Tibial artery (tissue), 4 donors: ENCODE results near the gene RGS19.
A peak's percentile ranks its signal among the peaks of the same experiment; 100 is the strongest.

Experiments used
- DNase-seq, 2 donors: peaks; one replicate each; pipeline ENCODE4 v3.0.0-alpha.2; 2019
- H3K27ac ChIP-seq, 2 donors: fragments of 200-600 bp; sonication (generic) in 1 of 2; 1 replicate in 1 of 2; 2 replicates in 1 of 2; pipeline ENCODE4 v1.5.1; 2018 to 2019; ENCODE audit warnings: mild to moderate bottlenecking in 1 of 2
- H3K27me3 ChIP-seq, 2 donors: fragments of 200-600 bp; sonication (generic) in 1 of 2; one replicate each; pipeline versions ENCODE4 v1.5.1 to v1.6.0; 2016 to 2019
- H3K36me3 ChIP-seq, 3 donors: fragments of 200-600 bp; sonication (generic) in 2 of 3; one replicate each; pipeline ENCODE4 v1.5.1; 2016 to 2019; ENCODE audit warnings: mild to moderate bottlenecking in 2 of 3
- H3K4me1 ChIP-seq, 4 donors: fragments of 200-600 bp; sonication (generic) in 2 of 4; 1 replicate in 3 of 4; 2 replicates in 1 of 4; pipeline ENCODE4 v1.5.1; 2016 to 2019
- H3K4me3 ChIP-seq, 2 donors: fragments of 200-600 bp; sonication (generic) in 1 of 2; 1 replicate in 1 of 2; 2 replicates in 1 of 2; pipeline ENCODE4 v1.5.1; 2018 to 2019; ENCODE audit warnings: mild to moderate bottlenecking in 2 of 2
- H3K9me3 ChIP-seq, 3 donors: fragments of 200-600 bp; sonication (generic) in 1 of 3; one replicate each; pipeline ENCODE4 v1.5.1; 2016 to 2019
- CTCF ChIP-seq, 2 experiments: fragments of 200-600 bp in 1 of 2; fragments of 450-650 bp in 1 of 2; IDR thresholded peaks; one replicate each; pipeline ENCODE4 v1.5.1; 2017 to 2019; ENCODE audit warnings: antibody characterized with exemption in 2 of 2, mild to moderate bottlenecking in 1 of 2, moderate library complexity in 1 of 2
- intact Hi-C: fragments of 100-400 bp; cut with DNase I; formaldehyde crosslinking; loops from one replicate; pipeline ENCODE4 v1.15.0; 2023; ENCODE audit warnings: low total_unique reads

RGS19 gene

GRCh38 chr20:64052987-64053840, 26.1 kb downstream of the RGS19 start:
- H3K4me3 ChIP-seq: no peak overlapping the region
- no peaks in the 10 kb centered on the region for H3K36me3 ChIP-seq
- TF ChIP-seq CTCF (IDR thresholded peaks at IDR 0.05): no peak
- H3K27me3 ChIP-seq: peaks cover 5 to 97% of the 10 kb centered on the region in 2 donors
- intact Hi-C loops: no loop called here
- H3K9me3 ChIP-seq: no peaks in the 10 kb centered on the region
- peaks cover 0 to 24% (median 13%) of the 10 kb centered on the region in 4 donors for H3K4me1 ChIP-seq
- DNase-seq: no peak
- H3K27ac ChIP-seq: no peak overlapping the region

GRCh38 chr20:64052326-64052722, 27.0 kb downstream of the RGS19 start:
- no peaks in the 10 kb centered on the region for H3K9me3 ChIP-seq

GRCh38 chr20:64051561-64052325, 27.6 kb downstream of the RGS19 start:
- peaks cover 0 to 30% (median 14%) of the 10 kb centered on the region in 4 donors for H3K4me1 ChIP-seq
- no peaks in the 10 kb centered on the region for H3K36me3 ChIP-seq
- H3K4me3 ChIP-seq: no peak overlapping the region
- intact Hi-C loops: no loop called here
- no peaks in the 10 kb centered on the region for H3K9me3 ChIP-seq
- TF ChIP-seq CTCF (IDR thresholded peaks at IDR 0.05): no peak
- DNase-seq: peak; percentile 63 to 77
- peak overlapping the region in 1 of 2 donors; percentile 6 for H3K27ac ChIP-seq
- H3K27me3 ChIP-seq: peaks cover 5 to 97% of the 10 kb centered on the region in 2 donors

More at GRCh38 chr20:64052326-64052722, 27.0 kb downstream of the RGS19 start:
- no peak for DNase-seq
- Histone ChIP-seq H3K4me3 (no peak overlapping the region), H3K4me1 (peaks cover 0 to 30% (median 14%) of the 10 kb centered on the region in 4 donors), H3K36me3 (no peaks in the 10 kb centered on the region), H3K27me3 (peaks cover 5 to 97% of the 10 kb centered on the region in 2 donors), H3K27ac (peak overlapping the region in 1 of 2 donors; percentile 6)
- intact Hi-C loops: no loop called here
- no peak for TF ChIP-seq CTCF (IDR thresholded peaks at IDR 0.05)

GRCh38 chr20:64051033-64051452, 28.3 kb downstream of the RGS19 start:
- H3K27ac ChIP-seq: peak overlapping the region in 1 of 2 donors; percentile 4
- DNase-seq: no peak
- H3K27me3 ChIP-seq: peaks cover 5 to 97% of the 10 kb centered on the region in 2 donors
- no peak for TF ChIP-seq CTCF (IDR thresholded peaks at IDR 0.05)
- intact Hi-C loops: no loop called here
- no peak overlapping the region for H3K4me3 ChIP-seq
- no peaks in the 10 kb centered on the region for H3K36me3 ChIP-seq
- H3K9me3 ChIP-seq: no peaks in the 10 kb centered on the region
- peaks cover 0 to 27% (median 14%) of the 10 kb centered on the region in 4 donors for H3K4me1 ChIP-seq

- Histone ChIP-seq H3K27me3 (peaks cover 5 to 97% of the 10 kb centered on the region in 2 donors), H3K4me1 (peaks cover 0 to 24% (median 14%) of the 10 kb centered on the region in 4 donors), H3K27ac (peak overlapping the region in 1 of 2 donors; percentile 4), H3K4me3 (peak overlapping the region in 1 of 2 donors; percentile 39), H3K9me3 (no peaks in the 10 kb centered on the region), H3K36me3 (no peaks in the 10 kb centered on the region)
- no peak for DNase-seq
- intact Hi-C loops: no loop called here
- TF ChIP-seq CTCF (IDR thresholded peaks at IDR 0.05): no peak
Measured at GRCh38 chr20:64050261-64051032, 28.9 kb downstream of the RGS19 start.
